HG03457 (cell line): ENCODE measurements around the gene C4orf17.
"Not testable (repeated sequence)": the region's sequence is repeated elsewhere in the genome, so short reads cannot be mapped to it uniquely, and the experiment has no call there.

Experiments used
- ATAC-seq: cut with Tn5 transposase; IDR thresholded peaks from one replicate; pipeline ENCODE4 v1.9.1; 2021; ENCODE audit warnings: moderate number of reproducible peaks; ENCODE audit not compliant: unreplicated experiment

Gene C4orf17

GRCh38 chr4:99510721-99511120, at the start of gene C4orf17:
Gene C4orf17, plus strand, starts transcription at chr4:99511021. Its CDS starts 2,061 bp downstream, at chr4:99513082.
- no peak for ATAC-seq

GRCh38 chr4:99461623-99462401, 49.0 kb upstream of the C4orf17 start:
- ATAC-seq, result no peak

- peak; percentile 85 for ATAC-seq
Measured at GRCh38 chr4:99462875-99463464, 47.9 kb upstream of the C4orf17 start.

- ATAC-seq, result no peak
Measured at GRCh38 chr4:99463566-99463965, 47.3 kb upstream of the C4orf17 start.

GRCh38 chr4:99467887-99468286, 42.9 kb upstream of the C4orf17 start:
- ATAC-seq, result no peak

- ATAC-seq, result no peak
Measured at GRCh38 chr4:99468889-99469288, 41.9 kb upstream of the C4orf17 start.

- ATAC-seq, result no peak
Measured at GRCh38 chr4:99471349-99471748, 39.5 kb upstream of the C4orf17 start.

GRCh38 chr4:99471896-99472295, 38.9 kb upstream of the C4orf17 start:
- no peak for ATAC-seq

- ATAC-seq, result no peak
Measured at GRCh38 chr4:99473131-99473530, 37.7 kb upstream of the C4orf17 start.

GRCh38 chr4:99483636-99484035, 27.2 kb upstream of the C4orf17 start:
- no peak for ATAC-seq

- ATAC-seq, result no peak
Measured at GRCh38 chr4:99485212-99485611, 25.6 kb upstream of the C4orf17 start.

- not testable (repeated sequence) for ATAC-seq
Measured at GRCh38 chr4:99486648-99487047, 24.2 kb upstream of the C4orf17 start.

GRCh38 chr4:99490286-99490685, 20.5 kb upstream of the C4orf17 start:
- ATAC-seq, result no peak

- no peak for ATAC-seq
Measured at GRCh38 chr4:99504804-99505502, 5.9 kb upstream of the C4orf17 start.

- ATAC-seq, result no peak
Measured at GRCh38 chr4:99506781-99507180, 4.0 kb upstream of the C4orf17 start.

- no peak for ATAC-seq
Measured at GRCh38 chr4:99507349-99507748, 3.5 kb upstream of the C4orf17 start.

GRCh38 chr4:99507762-99508161, 3.1 kb upstream of the C4orf17 start:
- no peak for ATAC-seq

- ATAC-seq, result no peak
Measured at GRCh38 chr4:99518601-99519295, 7.9 kb downstream of the C4orf17 start.

- ATAC-seq, result no peak
Measured at GRCh38 chr4:99529228-99529627, 18.4 kb downstream of the C4orf17 start.

GRCh38 chr4:99529956-99530355, 19.1 kb downstream of the C4orf17 start:
- no peak for ATAC-seq

GRCh38 chr4:99534699-99535098, 23.9 kb downstream of the C4orf17 start:
- not testable (repeated sequence) for ATAC-seq
